Keratinocyte (primary cell): ENCODE data around the gene VNN1. TPM values are rescaled to one million over a fixed set of nuclear protein-coding genes. Genes with fewer than 3 reads are reported as not detected.

Experiments used
- DNase-seq: peaks from one replicate; pipeline ENCODE4 v3.0.0-alpha.2; 2011; ENCODE audit warnings: low read depth, missing footprints, low spot score
- FAIRE-seq: peaks from 2 replicates; lab custom pipeline; 2011; peaks lifted over from hg19 to GRCh38; lab: Jason Lieb, UNC
- H2AFZ ChIP-seq: 2 replicates; pipeline ENCODE4 v1.6.0; 2012; ENCODE audit warnings: low read length, control low read depth, inconsistent platforms; ENCODE audit not compliant: control insufficient read depth
- H3K27ac ChIP-seq: 2 replicates; pipeline ENCODE4 v1.5.1; 2011; ENCODE audit warnings: low read length; ENCODE audit not compliant: control insufficient read depth, insufficient read depth
- H3K27me3 ChIP-seq: 3 replicates; pipeline ENCODE4 v1.6.0; 2011; ENCODE audit warnings: low read length; ENCODE audit not compliant: control insufficient read depth, insufficient read depth; ENCODE audit errors: extremely low read depth
- H3K36me3 ChIP-seq, 2 experiments: 2 replicates in 1 of 2; 3 replicates in 1 of 2; pipeline ENCODE4 v1.5.1; 2011; ENCODE audit warnings: low read length in 2 of 2, mild to moderate bottlenecking in 1 of 2; ENCODE audit not compliant: control insufficient read depth in 2 of 2, insufficient read depth in 2 of 2; ENCODE audit errors: extremely low read depth in 1 of 2
- H3K4me1 ChIP-seq: 3 replicates; pipeline ENCODE4 v1.5.1; 2011; ENCODE audit warnings: low read length; ENCODE audit not compliant: control insufficient read depth, insufficient read depth; ENCODE audit errors: extremely low read depth
- H3K4me2 ChIP-seq: 3 replicates; pipeline ENCODE4 v1.6.0; 2011; ENCODE audit warnings: low read depth, low read length; ENCODE audit not compliant: control insufficient read depth, insufficient read depth; ENCODE audit errors: extremely low read depth
- H3K4me3 ChIP-seq, 3 experiments: fragments of 200-600 bp in 1 of 3; sonication (generic) in 1 of 3; 2 replicates in 2 of 3; 3 replicates in 1 of 3; pipeline ENCODE4 v1.5.1; 2011 to 2016; ENCODE audit warnings: low read length in 3 of 3, mild to moderate bottlenecking in 3 of 3, control low read depth in 2 of 3, inconsistent platforms in 1 of 3, low read depth in 1 of 3, mixed read lengths in 1 of 3, mixed run types in 1 of 3, moderate library complexity in 1 of 3; ENCODE audit not compliant: control insufficient read depth in 2 of 3, insufficient read depth in 2 of 3; ENCODE audit errors: extremely low read depth in 1 of 3
- H3K79me2 ChIP-seq: 2 replicates; pipeline ENCODE4 v1.6.0; 2012; ENCODE audit warnings: low read length; ENCODE audit not compliant: control insufficient read depth, insufficient read depth
- H3K9ac ChIP-seq: 3 replicates; pipeline ENCODE4 v1.6.0; 2011; ENCODE audit warnings: low read length; ENCODE audit not compliant: control insufficient read depth, insufficient read depth; ENCODE audit errors: extremely low read depth
- H3K9me1 ChIP-seq: 3 replicates; pipeline ENCODE4 v1.6.0; 2011; ENCODE audit warnings: low read length; ENCODE audit not compliant: control insufficient read depth, insufficient read depth; ENCODE audit errors: extremely low read depth
- H3K9me3 ChIP-seq: 2 replicates; pipeline ENCODE4 v1.5.1; 2012; ENCODE audit warnings: low read depth, low read length; ENCODE audit not compliant: control insufficient read depth
- H4K20me1 ChIP-seq: 3 replicates; pipeline ENCODE4 v1.6.0; 2011; ENCODE audit warnings: low read length; ENCODE audit not compliant: control insufficient read depth, insufficient read depth; ENCODE audit errors: extremely low read depth
- CTCF ChIP-seq, 3 experiments: IDR thresholded peaks in 1 of 3; conservative IDR thresholded peaks in 1 of 3; optimal IDR thresholded peaks in 1 of 3; 2 replicates in 2 of 3; 3 replicates in 1 of 3; pipeline versions ENCODE3 to v1.5.1; 2011; ENCODE audit warnings: low read length in 3 of 3, mild to moderate bottlenecking in 3 of 3, moderate library complexity in 2 of 3, control low read depth in 1 of 3, inconsistent platforms in 1 of 3; ENCODE audit not compliant: insufficient read depth in 2 of 3; ENCODE audit errors: extremely low read depth in 1 of 3
- EZH2 ChIP-seq: IDR thresholded peaks from one replicate; pipeline ENCODE4 v1.6.1; 2012; ENCODE audit warnings: inconsistent platforms, mild to moderate bottlenecking, low read length, moderate library complexity
- dilution Hi-C: fragments of 300-500 bp; cut with MboI; formaldehyde crosslinking; loops from one replicate; pipeline ENCODE4 v1.7.0; 2020; ENCODE audit warnings: low sequenced_read_pairs; ENCODE audit not compliant: extremely low pct_ligation_motif_present
- polyA plus RNA-seq, 5 experiments: library from polyadenylated mRNA; depleted of rRNA in 3 of 5; stranded (reverse) in 3 of 5; stranded (forward) in 1 of 5; unstranded in 1 of 5; fragments of >200 nt; gene quantifications; 1 replicate in 1 of 5; 2 replicates in 3 of 5; 3 replicates in 1 of 5; pipeline versions ENCODE4 v1.2.1 to v1.2.3, GENCODE V29; 2011 to 2012; ENCODE audit warnings: missing spikeins in 2 of 5, low read depth in 1 of 5, low replicate concordance in 1 of 5

VNN1 gene
- polyA plus RNA-seq, 1 donor (not counting 4 experiments of a cell fraction or from before 2014, with no cell fraction given) = 3.3 TPM

- H3K4me3 ChIP-seq = no peak overlapping the region
- H3K9me3 ChIP-seq = no peaks in the 10 kb centered on the region
- DNase-seq = no peak
- H3K4me2 ChIP-seq = no peak overlapping the region
- no peaks in the 10 kb centered on the region for H3K27me3 ChIP-seq
- H2AFZ ChIP-seq = no peak overlapping the region
- no peak overlapping the region for H3K9ac ChIP-seq
- no peaks in the 10 kb centered on the region for H4K20me1 ChIP-seq
- FAIRE-seq = no peak
- dilution Hi-C loops = no loop called here
- H3K4me1 ChIP-seq = no peaks in the 10 kb centered on the region
- H3K79me2 ChIP-seq = no peaks in the 10 kb centered on the region
- H3K9me1 ChIP-seq = no peaks in the 10 kb centered on the region
- TF ChIP-seq EZH2 (no peak), CTCF (optimal IDR thresholded peaks at IDR 0.05 in 1 of 3, IDR thresholded peaks at IDR 0.05 in 1 of 3, conservative IDR thresholded peaks at IDR 0.05 in 1 of 3; ENCODE audit: extremely low read depth in 1 of 3, insufficient read depth in 2 of 3, low read length in 3 of 3) (no peak)
- H3K36me3 ChIP-seq = no peaks in the 10 kb centered on the region
- no peak overlapping the region for H3K27ac ChIP-seq
Measured at GRCh38 chr6:132725947-132726607, 12.2 kb upstream of the VNN1 start.

DNA sequence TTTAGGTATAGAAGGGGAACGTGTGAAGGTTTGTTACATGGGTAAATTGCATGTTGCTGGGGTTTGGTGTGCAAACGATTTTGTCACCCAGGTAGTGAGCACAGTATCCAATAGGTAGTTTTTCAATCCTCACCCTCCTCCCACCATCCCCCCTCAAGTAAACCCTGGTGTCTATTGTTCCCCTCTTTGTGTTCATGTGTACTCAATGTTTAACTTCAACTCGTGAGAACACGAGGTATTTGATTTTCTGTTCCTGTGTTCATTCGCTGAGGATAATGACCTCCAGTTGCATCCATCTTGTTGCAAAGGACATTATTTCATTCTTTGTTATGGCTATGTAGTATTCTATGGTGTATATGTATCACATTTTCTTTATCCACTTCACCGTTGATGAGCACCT lies 11.6 kb upstream of the VNN1 start:
- Histone ChIP-seq H3K9ac (no peak overlapping the region), H2AFZ (no peak overlapping the region), H4K20me1 (no peaks in the 10 kb centered on the region), H3K9me3 (no peaks in the 10 kb centered on the region), H3K36me3 (no peaks in the 10 kb centered on the region), H3K9me1 (no peaks in the 10 kb centered on the region), H3K4me2 (no peak overlapping the region), H3K79me2 (no peaks in the 10 kb centered on the region), H3K4me3 (no peak overlapping the region), H3K27me3 (no peaks in the 10 kb centered on the region), H3K4me1 (no peaks in the 10 kb centered on the region), H3K27ac (no peak overlapping the region)
- TF ChIP-seq EZH2 = no peak
- dilution Hi-C loops = no loop called here
- DNase-seq (no peak), FAIRE-seq (no peak)
